Measurements from ENCODE around the gene PLA2G4E.

Gene PLA2G4E

DNA sequence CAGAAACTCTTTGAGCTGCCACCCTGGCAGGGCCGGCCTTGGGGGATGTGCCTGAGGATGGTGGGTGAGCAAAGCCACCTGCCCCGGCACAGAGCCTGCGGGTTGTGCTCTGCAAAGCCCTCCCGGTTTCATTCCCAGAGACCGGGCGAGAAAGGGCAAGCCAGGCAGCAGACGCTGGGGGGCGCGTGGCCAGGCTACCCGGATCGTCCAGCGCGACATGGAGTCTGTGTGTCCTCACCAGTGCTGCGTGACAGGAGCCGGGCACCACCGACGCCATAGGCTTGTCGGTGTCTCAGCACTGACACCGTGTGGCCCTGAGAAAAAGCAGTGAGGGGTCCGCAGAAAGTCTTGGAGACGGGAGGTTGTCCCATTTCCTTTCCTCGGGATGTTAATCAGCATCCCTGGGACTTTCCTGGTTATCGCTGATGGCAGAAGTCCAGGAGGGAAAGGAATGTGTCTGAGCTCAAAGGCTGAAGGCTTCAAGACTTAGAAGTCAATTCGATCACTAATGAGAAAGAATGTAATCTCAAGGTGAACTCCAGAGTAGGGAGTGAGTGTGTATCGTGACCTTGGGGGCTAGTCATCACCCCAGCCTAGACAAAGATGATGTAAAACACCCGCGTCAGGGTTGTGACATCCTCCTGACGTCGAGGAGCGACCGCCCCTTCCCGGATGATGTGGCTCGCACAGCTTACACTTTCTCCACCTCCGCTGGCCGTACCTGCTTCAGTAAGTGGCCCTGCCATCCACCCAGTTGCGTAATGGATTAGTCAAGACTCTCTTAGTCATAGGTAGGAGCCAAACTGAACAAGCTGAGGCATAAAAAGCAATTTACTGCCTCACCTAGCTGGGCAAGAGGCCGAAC is 36.3 kb upstream of the PLA2G4E start:
- H3K4me3 ChIP-seq (ENCODE audit: low read depth, low read length), result no peak overlapping the region

DNA sequence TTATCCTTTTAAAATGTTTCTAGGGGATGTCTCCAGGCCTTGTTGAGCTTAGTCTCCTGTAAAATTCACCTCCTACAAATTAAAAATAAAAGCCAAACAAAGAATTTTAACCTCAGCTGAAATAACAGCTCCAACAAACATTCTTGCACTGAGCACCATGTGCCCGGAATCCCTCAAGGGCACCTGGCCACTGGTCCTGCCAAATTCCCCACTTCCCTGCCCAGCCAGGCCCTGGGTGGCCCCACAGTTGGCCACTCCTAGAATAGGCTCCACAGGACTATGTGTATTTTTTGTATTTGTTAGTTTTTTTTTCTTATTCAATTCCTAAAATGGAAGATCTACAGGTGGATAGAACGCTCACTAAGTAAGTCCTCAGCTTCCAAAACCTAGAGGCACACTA is 33.1 kb upstream of the PLA2G4E start:
- H3K4me3 ChIP-seq (ENCODE audit: low read depth, low read length), result no peak overlapping the region

DNA sequence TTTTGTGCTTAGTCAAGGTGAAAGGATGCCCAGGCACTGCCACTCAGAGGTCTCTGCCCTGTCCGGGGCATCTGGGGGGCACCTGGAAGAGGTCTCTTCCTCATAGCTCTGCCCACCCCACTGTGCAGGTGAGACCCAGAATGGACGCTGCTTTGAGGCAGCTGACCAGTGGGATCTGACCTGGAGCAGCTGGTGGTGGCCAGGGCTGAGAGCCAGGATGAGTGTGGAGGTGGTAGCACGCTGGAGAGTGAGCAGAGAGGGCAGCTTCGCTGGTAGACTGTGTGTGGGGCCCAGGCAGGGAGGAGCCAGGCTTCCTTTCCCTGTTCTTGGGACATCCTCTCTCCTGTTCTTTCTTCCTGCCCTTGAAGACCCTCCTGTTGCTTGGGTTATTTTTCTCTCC is 32.2 kb upstream of the PLA2G4E start:
- H3K4me3 ChIP-seq (ENCODE audit: low read depth, low read length), result no peak overlapping the region

DNA sequence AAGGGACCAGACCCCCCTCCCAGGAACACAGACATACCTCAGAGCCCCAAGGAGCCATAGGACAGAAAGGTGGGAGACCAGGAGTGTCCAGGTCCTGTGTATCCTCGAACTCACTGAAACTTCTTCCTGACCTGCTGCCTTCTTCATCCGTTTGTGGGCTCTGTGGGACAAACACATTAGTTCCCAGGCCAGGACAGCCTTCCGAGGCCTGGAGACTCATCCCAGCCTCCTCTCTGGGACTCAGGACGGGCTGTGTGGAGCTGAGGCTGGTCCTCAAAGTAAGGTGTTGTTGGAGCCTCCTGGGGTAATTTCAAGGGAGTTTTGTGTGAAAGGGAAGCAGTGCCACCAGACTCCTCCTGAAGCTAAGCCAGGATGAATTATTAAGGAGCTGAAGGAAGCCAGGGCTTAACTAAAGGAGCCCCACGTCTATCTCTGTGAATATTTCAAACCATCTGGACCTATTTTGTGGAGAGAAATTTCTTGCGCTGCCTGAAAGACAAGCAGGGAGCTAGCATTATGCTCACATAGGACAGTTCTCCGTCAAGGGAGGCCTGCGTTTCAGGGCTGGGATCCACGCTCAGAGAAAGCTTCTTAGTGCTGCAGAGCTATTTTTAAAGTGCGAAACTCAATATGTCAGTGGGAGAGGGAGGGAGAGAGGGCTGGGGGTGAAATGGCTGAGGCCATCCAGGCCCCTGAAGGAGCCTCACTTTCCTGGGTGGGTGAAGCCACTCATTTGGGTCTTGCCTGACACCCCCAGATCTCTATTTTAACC is 29.8 kb upstream of the PLA2G4E start:
- no peak overlapping the region for H3K4me3 ChIP-seq (ENCODE audit: low read depth, low read length)

DNA sequence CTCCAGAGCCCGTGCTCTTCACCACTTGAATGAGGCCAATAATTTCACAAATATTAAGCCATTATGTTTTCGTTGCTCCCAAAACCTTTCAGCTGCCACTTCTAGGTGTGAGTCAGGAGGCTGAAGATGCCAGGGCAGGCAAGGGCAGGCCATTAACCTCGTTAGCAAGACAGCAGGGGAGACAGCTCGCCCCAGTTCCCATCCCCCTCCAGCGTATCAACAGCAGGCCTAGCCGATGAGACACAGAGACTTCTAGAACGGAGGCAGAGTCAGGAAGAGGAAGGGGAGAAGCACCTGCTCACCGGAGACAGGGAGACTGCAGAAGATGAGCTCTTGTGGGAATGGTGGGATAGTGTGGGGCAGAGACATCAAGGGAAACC is 28.0 kb upstream of the PLA2G4E start:
- no peak overlapping the region for H3K4me3 ChIP-seq (ENCODE audit: low read depth, low read length)

DNA sequence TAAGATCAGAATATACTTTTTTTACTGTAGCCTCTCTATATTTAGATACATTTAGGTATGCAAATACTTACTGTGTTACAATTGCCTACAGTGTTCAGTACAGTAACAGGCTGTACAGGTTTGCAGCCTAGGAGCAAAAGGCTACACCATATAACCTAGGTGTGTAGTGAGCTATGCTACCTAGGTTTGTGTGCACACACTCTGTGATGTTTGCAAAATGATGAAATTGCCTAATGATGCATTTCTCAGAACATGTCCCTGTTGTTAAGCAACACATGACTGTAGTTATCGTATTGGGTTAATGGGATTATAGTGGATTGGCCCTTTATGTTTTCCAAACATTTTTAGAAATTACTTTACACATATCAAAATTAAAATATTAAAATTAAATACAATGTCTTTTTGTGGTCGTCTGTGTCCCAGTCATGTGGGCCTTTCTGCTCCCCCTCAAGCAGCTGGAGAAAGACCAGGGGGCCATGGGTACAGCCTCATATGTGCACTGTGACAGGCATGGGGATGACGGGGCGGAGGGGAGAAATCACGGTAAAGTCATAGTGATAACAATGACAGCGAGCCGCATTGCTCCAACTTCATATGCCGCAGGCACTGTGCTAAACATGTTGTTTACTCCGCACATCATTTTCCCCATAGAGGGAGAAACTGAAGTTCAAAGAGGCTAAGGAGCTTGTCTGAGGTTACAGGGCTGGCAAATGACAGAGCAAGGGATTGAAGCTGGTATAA is 27.4 kb upstream of the PLA2G4E start:
- no peak overlapping the region for H3K4me3 ChIP-seq (ENCODE audit: low read depth, low read length)

DNA sequence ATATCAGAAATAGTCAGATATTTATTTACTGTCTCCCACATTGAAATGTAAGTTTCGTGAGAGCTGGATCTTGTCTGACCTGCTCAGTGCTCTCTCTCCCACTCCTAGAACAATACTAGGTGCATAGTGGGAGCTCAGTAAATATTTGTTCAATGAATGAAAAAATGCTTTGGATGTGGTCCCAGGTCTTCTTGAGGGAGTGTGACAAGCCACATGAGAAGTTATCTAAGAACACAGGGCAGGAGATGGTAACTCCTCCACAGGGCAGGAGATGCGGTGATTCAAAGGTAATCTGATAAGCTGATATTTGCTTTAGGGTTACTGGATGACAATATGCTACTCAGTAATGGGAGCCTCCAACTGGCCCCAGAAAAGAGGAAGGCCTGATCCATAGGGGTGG is 25.8 kb upstream of the PLA2G4E start:
- H3K4me3 ChIP-seq (ENCODE audit: low read depth, low read length), result no peak overlapping the region

DNA sequence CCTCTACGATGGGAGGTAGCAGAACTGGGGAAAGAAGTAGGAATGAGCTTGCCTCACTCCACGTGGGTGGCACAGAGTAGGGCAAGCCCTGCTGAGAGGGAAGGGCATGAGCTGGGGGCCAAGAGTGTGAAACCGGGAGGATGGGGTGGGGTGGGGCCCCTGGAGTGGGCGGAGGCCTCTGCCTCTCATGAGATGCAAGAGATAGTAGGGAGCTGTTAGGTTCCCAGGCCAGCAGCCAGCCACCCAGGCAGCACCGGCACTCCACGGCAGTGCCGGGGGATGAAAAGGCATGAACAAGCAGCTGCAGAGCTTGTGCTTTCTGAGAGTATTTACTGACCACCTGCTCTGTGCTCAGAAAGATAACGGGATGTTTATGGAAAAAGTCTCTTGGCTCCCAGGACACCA is 24.4 kb upstream of the PLA2G4E start:
- no peak overlapping the region for H3K4me3 ChIP-seq (ENCODE audit: low read depth, low read length)

DNA sequence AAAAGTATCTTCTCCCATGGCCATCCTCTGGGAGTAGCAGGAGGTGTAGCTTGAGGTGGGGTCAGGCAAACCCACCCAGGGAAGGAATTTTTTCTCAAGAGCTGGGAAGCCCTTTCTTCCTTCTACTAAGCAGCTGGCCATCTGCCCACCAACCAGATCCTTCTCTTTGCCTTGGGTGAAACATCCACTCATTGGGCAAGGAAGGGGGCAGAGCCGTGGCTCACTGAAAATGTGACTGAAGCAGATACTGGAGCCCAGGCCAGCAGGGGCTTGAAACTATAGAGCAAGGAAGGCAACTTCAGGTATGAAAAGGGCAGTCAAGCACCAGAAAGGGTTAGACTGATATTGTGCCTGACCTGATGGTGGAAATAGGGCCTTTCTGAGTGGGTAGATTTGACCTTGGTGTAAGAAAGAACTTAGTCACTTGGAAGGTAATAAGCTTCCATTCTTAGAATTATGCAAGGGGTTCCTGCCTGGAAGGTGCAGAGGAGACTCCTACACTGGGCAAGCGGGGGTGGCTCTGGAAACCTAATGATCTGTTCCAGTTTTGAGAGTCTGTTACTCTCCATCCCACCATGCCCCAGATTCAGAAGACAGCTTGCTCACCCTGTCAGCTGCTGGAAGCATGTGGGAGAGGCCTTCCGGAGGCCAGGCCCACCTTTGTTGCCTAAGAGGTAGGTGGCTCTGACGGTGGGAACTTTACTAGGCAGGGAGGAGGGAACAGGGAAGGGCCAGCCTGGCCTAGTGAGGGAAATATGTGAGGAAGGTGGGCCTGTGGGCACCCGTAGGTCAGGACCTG is 22.0 kb upstream of the PLA2G4E start:
- H3K4me3 ChIP-seq (ENCODE audit: low read depth, low read length), result no peak overlapping the region

DNA sequence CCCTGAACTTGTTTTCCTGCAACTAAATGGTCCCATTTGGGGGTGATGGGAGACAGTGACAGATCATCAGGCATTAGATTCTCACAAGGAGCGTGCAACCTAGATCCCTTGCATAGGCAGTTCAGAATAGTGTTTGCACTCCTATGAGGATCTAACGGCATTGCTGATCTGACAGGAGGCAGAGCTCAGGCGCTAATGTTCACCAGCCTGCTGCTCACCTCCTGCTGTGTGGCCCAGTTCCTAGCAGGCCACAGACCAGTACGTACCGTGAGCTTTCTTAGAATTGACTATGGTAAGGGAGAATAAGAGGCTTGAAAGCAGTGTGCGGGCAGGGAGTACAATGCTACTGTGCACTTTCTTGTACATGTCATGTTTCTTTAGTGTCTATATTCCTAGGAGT is 17.6 kb upstream of the PLA2G4E start:
- H3K4me3 ChIP-seq (ENCODE audit: low read depth, low read length), result no peak overlapping the region

DNA sequence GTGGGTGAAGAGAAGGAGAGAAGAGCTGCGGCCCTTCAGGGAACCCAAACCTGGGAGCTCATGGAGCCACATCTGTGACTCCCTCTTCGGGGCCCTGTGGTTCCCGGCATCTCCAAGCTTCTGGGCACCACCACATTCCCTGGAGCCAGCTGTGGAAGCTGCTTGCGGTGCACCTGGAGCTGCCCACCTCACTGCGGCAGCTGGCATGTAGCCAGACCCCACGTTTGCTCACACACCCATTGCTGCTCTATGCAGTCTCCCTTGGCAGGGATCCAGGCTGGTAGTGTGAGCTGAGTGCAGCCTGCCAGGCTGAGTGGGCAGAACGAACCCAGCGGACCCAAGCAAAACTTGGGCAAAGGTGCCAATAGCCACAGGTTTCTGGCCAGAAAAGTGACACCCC is 16.8 kb upstream of the PLA2G4E start:
- no peak overlapping the region for H3K4me3 ChIP-seq (ENCODE audit: low read depth, low read length)

DNA sequence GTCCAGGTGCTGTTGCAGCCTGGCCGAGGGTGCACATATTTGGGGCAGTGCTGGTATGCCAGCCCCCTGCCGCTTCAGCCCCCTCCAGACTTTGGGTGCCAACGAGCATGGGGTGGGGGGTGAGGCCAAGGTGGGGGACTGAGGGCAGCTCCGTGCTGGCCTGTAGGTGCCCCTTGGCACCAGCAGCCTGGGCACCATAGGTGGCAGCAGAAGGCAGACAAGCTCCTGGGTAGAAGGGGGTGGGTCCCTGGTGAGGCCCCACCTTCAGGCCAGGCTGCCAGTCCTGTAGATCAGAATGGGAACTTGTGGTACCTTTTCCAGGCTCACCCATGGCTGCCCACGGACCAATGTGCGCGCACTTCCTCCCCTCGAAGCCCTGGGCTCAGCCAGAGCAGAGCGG is 16.1 kb upstream of the PLA2G4E start:
- no peak overlapping the region for H3K4me3 ChIP-seq (ENCODE audit: low read depth, low read length)

DNA sequence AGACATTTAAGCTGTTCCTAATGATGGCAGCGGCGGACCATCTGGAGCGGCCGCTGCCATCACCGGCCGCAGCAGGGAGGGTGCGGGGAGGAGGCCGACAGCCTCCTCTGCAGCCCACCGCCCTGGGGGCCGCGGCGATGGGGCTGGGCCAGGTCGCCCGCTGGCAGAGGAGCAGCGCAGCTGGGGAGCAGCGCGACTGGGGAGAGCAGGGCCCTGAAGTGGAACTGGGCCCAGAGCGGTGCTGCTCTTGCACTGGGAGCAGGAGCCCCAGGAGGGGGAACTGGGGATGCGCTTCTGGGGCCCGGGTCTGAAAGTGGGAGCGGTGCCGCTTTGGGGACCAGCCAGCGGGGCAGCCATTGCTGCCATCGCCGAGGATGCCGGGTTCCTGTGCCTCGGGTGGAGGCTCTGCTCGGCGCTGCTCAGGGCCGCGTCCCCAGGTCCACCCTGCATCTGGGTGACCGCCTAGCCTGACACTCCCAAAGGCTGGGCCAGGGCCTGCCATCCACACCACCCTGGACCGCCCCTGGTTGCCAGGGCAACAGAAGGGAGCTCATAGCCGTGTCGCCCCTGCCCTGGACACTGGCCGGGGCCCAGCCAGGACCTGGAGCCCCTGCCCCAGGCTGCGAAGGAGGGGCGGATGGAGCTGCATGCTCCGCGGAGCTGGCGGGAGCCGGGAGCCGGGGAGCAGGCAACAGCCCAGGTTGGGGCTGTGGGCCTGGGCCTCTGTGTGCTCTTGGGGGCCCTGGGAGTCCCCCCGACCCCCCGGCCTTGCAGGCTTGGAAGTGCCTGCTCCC is 15.5 kb upstream of the PLA2G4E start:
- no peak overlapping the region for H3K4me3 ChIP-seq (ENCODE audit: low read depth, low read length)

DNA sequence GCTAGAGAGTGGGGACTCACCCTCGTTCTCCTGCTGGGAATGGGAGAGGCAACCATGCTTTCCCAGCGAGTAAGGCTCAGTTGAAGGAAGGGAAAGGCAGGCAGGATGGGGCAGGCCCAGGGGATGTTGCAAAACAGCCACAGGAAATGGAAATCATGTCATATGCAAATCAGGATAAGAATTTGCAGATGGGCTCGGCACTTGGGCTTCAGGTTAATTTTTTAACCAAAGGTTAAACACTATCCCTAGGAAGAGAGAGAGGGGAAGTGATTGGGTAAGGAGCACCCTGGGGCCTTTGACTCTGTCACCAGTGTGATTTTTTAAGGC is 14.6 kb upstream of the PLA2G4E start:
- no peak overlapping the region for H3K4me3 ChIP-seq (ENCODE audit: low read depth, low read length)

DNA sequence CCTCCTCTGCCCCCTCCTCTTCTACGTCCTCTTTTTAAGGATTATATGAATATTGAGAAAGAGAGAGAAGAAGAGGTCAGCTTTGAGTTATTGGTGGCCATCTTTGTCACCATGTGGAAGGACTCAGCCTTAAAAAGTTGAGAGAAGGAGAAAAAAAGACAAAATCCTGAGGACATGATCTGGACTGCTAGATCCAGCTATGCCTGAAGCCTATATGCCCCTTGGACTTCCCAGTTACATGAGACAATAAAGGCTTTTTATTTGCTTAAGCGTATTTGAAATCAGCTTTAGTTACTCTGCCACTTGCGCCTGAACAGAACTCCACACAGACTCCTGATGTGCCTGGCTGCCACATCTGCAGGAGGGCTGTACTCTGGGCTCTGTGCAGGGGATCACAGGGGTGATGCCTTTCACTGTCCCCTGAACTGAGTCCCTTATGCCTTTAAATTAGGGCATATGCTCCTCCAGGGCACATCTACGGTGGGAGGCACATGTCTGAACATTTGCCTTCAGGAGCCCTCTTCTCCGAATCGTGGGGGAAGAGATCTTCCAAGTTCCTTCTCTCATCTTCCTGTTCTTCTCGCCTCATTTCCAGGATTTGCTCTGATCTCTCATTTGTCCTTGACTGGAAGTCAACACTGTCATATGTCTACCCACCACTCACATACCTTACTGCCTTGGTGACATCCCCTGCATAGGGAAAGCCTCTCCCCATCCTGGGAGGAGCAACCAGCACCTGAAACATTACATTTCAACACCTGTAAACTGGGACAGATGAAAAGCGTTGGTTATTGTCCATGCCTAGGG is 14.0 kb upstream of the PLA2G4E start:
- no peak overlapping the region for H3K4me3 ChIP-seq (ENCODE audit: low read depth, low read length)

DNA sequence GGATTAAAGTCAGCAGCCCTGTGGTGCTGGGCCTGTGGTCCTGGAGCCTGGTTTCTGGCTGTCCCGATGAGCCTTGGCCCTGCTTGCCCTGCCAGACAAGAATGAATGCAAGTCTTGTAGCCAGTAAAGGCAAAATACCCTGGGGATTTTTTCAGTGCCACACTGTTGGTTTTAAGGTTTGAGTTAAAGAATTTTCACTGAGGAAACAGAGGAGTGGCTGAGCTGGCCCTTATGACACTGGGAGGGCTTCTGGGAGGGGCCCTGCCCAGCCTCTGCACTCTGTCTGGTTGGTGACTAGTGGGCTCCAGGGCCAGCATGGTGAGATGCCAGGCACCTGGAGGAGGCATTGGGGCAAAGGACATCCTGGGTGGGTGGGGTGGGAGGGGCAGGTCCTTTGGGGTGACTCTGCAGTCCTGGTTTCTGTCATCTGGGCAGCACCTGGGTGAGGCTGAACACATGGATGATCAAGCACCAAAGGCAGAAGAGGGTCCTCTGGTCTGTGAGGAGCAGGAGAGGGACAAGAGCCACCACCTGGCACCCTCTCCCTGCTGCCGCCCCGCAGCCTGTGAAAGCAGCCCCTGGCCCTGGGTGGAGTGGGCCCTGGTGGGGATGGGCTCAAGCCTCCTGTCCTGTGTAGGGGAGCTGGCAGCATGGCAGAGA is 12.5 kb upstream of the PLA2G4E start:
- no peak overlapping the region for H3K4me3 ChIP-seq (ENCODE audit: low read depth, low read length)

DNA sequence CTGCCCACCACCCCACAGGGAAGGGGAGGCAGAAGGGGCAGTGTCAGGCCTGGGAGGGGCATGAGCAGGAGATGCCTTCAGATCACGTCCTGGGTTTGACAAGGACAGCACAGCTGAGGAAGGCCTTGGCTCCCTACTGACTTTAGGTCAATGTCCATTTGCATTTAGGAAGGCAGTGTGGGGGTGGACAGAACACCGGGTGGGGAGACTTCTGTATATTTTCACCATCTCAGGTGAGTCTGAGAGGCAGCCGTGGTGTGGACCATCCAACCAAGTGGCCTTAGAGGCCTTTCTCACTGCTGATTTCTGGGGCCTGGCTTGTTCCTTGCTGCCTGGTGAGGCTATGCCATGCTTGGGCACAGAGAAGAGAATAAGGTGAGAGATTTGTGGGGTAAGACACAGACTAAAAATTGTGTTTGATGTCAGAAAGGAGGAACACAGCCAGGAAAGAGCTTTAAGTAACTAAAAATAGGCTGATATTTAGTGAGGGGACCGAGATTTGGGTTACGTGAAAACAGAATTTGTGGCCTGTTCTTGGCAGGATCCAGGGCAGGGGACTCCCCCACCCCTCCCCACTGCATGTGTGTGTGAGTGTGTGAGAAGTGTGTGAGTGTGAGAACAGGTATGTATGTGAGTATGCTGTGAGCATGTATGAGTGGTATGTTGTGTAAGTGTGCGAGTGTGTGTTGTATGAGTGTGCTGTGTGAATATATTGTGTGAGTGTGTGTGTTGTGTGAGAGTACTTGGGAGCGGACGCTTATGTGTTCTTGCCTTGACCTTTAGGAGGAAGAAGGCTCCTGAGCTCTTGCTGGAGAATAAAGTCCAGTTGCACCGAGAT is 11.8 kb upstream of the PLA2G4E start:
- no peak overlapping the region for H3K4me3 ChIP-seq (ENCODE audit: low read depth, low read length)
